Mucosa of descending colon (tissue), 3 donors: ENCODE results near the gene OR8D2. TPM values are rescaled to one million over a fixed set of nuclear protein-coding genes. Genes with fewer than 3 reads are reported as not detected.

ENCODE experiments used
- ATAC-seq: fragments of 200-7000 bp; cut with Tn5 transposase; one replicate; pipeline ENCODE4 v1.9.1; 2020; ENCODE audit warnings: mild to moderate bottlenecking, moderate library complexity
- DNase-seq, 3 donors: peaks; one replicate each; pipeline ENCODE4 v3.0.0-alpha.2; 2020
- H3K36me3 ChIP-seq: fragments of 200-600 bp; one replicate; pipeline ENCODE4 v1.8.0; 2021; ENCODE audit warnings: low read depth, mild to moderate bottlenecking
- H3K4me1 ChIP-seq: fragments of 200-600 bp; one replicate; pipeline ENCODE4 v1.8.0; 2021; ENCODE audit warnings: low read depth, mild to moderate bottlenecking
- H3K4me3 ChIP-seq: fragments of 200-600 bp; one replicate; pipeline ENCODE4 v1.8.0; 2021; ENCODE audit warnings: mild to moderate bottlenecking
- H3K9me3 ChIP-seq: fragments of 200-600 bp; one replicate; pipeline ENCODE4 v1.8.0; 2021; ENCODE audit warnings: mild to moderate bottlenecking
- CTCF ChIP-seq: fragments of 200-600 bp; IDR thresholded peaks from one replicate; pipeline ENCODE4 v1.8.0; 2022; ENCODE audit warnings: antibody characterized with exemption, mild to moderate bottlenecking
- intact Hi-C, 2 donors: fragments of 100-400 bp; cut with DNase I in 1 of 2; cut with micrococcal nuclease in 1 of 2; formaldehyde crosslinking; loops; one replicate each; pipeline versions ENCODE4 v1.11.0 to v1.11.1; 2022; cut with DNase I, micrococcal nuclease
- total RNA-seq, 3 donors: library from RNA; stranded (reverse); fragmentation: NEBNext Ultra II Directional in 2 of 3; extraction: Animal tissue kit (Norgen Biotek cat#: 25700) in 2 of 3; gene quantifications; one replicate each; pipeline versions ENCODE4 v1.2.1 to v1.2.4, GENCODE V29; 2021 to 2023
- donor health status: DM: no; HTN: no; CAD: no; lungs with moderate emphysema.
- donor health status: DM: no; HTN: no; CAD: no.
- donor health status: DM: no; HTN: yes; CAD: no.

Gene OR8D2
- total RNA-seq, 3 donors from 2014 or later, result not detected

- no peak for TF ChIP-seq CTCF
- intact Hi-C loops, result no loop called here
- H3K4me3 ChIP-seq, result no peak overlapping the region
Observed at GRCh38 chr11:124285610-124286344, 34.2 kb downstream of the OR8D2 start.

DNA sequence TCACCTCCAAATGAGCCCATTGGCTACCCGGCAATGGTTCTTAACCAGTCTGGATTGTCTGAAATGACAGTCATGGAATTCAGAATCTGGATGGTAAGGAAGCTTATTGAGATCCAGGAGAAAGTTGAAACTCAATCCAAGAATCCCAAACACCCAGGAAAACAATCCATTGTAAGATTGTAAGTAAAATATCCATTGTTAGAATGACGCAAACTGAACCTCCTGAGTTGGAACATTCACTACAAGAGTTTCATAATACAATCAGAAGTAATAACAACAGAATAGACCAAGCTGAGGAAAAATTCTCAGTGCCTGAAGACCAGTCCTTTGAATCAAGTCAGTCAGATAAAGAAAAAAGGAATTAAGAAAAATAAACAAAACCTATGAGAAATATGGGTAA, 41.7 kb downstream of the OR8D2 start:
- Histone ChIP-seq H3K4me1 (no peaks in the 10 kb centered on the region), H3K36me3 (no peaks in the 10 kb centered on the region)

More at GRCh38 chr11:124285610-124286344, 34.2 kb downstream of the OR8D2 start:
- Histone ChIP-seq H3K9me3 (no peaks in the 10 kb centered on the region), H3K4me1 (no peaks in the 10 kb centered on the region), H3K36me3 (no peaks in the 10 kb centered on the region)
- ATAC-seq (no peak), DNase-seq (no peak)

GRCh38 chr11:124277804-124278203, 42.2 kb downstream of the OR8D2 start:
- intact Hi-C loops, result no loop called here
- Histone ChIP-seq H3K9me3 (no peaks in the 10 kb centered on the region), H3K36me3 (no peaks in the 10 kb centered on the region), H3K4me1 (no peaks in the 10 kb centered on the region), H3K4me3 (no peak overlapping the region)
- DNase-seq, result no peak
- no peak for TF ChIP-seq CTCF
- peak; percentile 49 for ATAC-seq

More for the DNA sequence above, 41.7 kb downstream of the OR8D2 start:
- TF ChIP-seq CTCF, result no peak
- intact Hi-C loops, result no loop called here
- no peak for ATAC-seq
- Histone ChIP-seq H3K9me3 (no peaks in the 10 kb centered on the region), H3K4me3 (no peak overlapping the region)
- DNase-seq, result no peak

DNA sequence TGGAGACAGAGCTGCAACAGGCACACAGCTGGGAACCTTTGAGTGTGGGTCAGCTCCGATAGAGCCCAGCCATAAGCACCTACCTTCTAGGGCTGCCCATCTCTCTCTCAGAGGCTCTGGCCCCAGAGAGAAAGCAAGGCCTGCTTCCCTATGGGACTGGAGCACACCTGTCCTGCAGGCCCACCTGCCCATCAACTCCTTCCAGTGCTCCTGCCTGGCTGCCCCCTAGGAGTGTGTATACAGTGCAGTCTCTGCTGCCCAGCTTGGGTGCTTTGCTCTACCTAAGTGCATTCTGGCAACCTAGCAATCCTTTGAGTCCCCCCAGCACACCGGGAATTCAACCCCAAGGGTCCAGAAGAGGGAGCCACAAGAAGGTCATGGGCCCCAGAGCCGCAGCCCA, 42.8 kb downstream of the OR8D2 start:
- intact Hi-C loops, result no loop called here
- no peak for TF ChIP-seq CTCF
- Histone ChIP-seq H3K9me3 (no peaks in the 10 kb centered on the region), H3K4me3 (no peak overlapping the region), H3K4me1 (no peaks in the 10 kb centered on the region), H3K36me3 (no peaks in the 10 kb centered on the region)
- DNase-seq, result no peak
- ATAC-seq, result peak; percentile 15

GRCh38 chr11:124276081-124276480, 43.9 kb downstream of the OR8D2 start:
- H3K36me3 ChIP-seq, result no peaks in the 10 kb centered on the region
- DNase-seq, result no peak
- intact Hi-C loops, result no loop called here
- TF ChIP-seq CTCF, result no peak
- ATAC-seq, result no peak
- H3K4me1 ChIP-seq, result no peaks in the 10 kb centered on the region
- no peak overlapping the region for H3K4me3 ChIP-seq
- H3K9me3 ChIP-seq, result no peaks in the 10 kb centered on the region
